ENCODE data around the gene ATAT1.

DNA sequence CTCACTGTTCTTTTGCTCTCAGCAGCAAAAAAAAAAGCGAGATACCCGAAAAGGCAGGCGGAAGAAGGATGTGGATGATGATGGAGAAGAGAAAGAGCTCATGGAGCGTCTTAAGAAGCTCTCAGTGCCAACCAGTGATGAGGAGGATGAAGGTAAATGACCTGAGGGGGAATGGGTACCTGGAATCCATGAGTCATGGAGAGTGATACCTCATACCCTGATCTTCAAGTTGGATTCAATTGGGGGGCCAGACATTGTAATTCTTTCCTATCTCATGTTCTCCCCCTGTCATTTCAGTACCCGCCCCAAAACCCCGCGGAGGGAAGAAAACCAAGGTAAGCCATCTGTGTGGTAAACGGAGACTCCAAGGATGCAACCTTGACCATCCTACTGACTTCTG, 48.6 kb upstream of the ATAT1 start:
- TF ChIP-seq, protein P1, sequence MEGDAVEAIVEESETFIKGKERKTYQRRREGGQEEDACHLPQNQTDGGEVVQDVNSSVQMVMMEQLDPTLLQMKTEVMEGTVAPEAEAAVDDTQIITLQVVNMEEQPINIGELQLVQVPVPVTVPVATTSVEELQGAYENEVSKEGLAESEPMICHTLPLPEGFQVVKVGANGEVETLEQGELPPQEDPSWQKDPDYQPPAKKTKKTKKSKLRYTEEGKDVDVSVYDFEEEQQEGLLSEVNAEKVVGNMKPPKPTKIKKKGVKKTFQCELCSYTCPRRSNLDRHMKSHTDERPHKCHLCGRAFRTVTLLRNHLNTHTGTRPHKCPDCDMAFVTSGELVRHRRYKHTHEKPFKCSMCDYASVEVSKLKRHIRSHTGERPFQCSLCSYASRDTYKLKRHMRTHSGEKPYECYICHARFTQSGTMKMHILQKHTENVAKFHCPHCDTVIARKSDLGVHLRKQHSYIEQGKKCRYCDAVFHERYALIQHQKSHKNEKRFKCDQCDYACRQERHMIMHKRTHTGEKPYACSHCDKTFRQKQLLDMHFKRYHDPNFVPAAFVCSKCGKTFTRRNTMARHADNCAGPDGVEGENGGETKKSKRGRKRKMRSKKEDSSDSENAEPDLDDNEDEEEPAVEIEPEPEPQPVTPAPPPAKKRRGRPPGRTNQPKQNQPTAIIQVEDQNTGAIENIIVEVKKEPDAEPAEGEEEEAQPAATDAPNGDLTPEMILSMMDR (IDR thresholded peaks at IDR 0.05) = no peak
- no peak for TF ChIP-seq POLR2A (IDR thresholded peaks at IDR 0.05)
